HG02970 (cell line): ENCODE results near the gene TTC9.
A peak's percentile ranks its signal among the peaks of the same experiment; 100 is the strongest.

Experiments
- ATAC-seq: cut with Tn5 transposase; IDR thresholded peaks from one replicate; pipeline ENCODE4 v1.9.1; 2021; ENCODE audit warnings: mild to moderate bottlenecking, moderate library complexity, moderate number of reproducible peaks; ENCODE audit not compliant: unreplicated experiment, low FRiP score

TTC9 gene

DNA sequence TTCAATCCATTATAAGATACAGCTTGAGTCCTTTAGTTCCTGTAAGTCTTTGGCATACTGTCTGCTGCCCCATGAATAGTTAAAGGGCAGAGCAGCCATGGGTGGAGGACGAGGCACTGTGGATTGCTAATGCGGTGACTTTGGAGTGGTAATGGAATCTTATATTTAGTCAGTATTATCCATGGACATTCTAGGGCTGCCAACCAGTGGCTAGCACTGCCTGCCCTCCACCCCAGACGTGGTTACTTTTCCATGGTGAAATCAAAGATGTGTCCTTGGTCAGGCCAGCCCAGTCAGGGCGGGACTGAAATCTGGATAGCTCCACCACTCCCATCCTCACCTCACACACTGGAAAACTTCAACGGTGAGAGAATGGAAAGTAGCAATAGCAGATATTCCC is 2.3 kb downstream of the TTC9 start:
- ATAC-seq = no peak

DNA sequence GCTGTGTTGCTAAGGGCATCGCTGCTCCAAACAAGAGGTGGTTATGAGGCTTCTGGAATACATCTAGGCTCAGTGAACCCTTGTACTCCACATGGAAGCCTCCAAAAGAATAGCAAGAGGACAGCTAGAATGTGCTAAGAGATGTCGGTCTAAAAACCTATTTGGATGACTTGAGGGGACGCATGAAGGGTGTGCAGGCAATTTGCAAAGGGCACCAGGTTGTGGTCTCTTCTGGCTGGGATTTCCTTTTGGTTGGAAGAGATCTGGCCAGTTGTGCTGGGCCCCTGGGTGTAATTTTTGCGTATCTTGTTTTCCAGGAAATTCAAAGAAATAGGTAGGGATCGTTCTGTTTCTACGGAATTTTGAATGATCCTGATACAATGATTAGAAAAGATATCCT is 4.2 kb downstream of the TTC9 start:
- ATAC-seq = no peak

DNA sequence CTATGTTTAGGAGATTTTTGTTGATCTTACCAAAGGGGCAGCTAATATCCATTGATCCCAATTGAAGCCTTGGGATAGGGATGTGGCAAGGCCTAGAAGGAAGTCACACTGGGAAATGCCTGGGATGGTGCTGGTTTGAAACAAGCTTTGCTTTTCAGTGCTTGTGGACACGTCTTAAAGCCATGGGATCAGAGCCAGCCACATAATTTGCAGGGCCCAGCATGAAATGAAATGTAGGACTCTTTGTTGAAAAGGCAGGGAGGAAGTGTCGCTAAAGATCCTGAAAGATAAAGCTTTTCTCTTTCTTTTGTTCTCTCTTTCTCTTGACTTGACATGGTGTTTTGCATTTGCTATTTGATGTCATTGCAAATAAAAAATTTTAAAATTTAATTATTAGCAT is 5.0 kb downstream of the TTC9 start:
- ATAC-seq = no peak

DNA sequence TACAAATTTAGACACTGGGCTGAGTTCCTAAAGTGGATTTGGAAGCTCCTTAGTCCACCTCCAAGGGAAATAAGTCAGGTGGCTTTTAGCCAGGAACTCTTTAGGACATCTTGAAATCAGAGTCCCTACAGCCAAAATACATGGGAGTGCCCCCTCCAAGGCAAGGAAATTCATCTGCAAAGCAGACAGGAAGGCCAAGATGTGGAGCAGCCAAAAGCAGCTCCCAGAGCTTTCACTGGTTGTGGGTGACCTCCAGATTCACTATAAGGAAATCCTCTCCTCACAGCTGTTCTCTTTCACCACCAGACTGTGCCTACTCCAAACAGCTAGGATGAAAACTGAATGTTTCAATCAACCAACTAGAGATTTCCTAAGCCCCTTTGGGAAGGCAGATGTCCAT is 6.6 kb downstream of the TTC9 start:
- ATAC-seq = no peak

DNA sequence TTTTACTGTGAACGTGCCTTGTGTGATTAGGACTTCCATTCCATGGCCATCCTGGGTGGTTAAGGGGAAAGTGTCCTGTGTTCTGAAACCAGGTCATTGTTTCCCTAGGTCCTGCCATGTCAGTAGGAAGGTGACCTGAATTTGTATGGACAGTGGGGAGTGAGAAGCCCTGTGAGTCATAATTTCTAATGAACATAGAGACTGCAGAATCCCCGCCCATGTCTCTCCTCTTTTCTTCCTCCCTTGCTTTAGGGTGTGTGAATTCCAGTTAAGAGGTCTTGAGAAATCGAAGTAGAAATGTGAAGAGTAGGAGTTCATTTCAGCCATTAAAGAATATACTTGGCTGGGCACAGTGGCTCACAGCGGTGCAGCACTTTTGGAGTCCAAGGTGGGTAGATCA is 8.1 kb downstream of the TTC9 start:
- no peak for ATAC-seq

DNA sequence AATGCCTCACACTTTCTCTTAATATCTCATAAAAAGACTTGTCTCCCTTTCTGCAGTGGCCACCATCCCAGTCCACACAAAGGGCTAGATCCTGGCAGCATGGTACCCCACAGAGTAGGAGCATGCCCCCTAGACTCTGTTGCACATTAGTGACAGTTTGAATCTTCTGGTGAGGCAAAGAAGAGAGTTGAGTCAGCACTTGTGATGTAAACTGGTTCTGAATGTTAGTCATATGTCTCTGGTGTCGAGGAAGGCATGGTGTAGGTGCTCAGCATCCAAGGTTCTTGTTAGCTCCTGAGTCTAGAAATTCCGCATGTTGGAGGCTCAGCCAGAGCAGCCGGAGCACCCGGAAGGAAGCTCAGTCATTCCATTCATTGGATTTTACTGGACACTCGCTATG is 9.8 kb downstream of the TTC9 start:
- ATAC-seq = no peak

DNA sequence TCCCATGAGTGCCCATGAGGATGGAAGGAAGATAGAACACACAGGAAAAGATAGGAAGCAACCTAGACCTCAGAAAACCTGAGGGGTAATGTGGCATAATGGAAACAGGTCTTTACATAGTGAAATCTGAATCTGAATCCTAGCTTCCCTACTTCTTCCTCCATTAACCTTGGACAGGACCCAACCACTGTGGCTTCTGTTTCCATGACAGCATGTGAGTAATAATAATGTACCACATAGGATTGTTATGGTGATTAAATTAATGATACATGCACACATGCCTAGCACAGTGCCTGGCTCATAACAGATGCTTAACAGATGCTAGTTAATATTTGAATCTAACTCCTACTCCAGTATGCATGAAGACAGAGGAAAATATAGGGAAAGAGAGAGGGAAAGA is 11.2 kb downstream of the TTC9 start:
- no peak for ATAC-seq

DNA sequence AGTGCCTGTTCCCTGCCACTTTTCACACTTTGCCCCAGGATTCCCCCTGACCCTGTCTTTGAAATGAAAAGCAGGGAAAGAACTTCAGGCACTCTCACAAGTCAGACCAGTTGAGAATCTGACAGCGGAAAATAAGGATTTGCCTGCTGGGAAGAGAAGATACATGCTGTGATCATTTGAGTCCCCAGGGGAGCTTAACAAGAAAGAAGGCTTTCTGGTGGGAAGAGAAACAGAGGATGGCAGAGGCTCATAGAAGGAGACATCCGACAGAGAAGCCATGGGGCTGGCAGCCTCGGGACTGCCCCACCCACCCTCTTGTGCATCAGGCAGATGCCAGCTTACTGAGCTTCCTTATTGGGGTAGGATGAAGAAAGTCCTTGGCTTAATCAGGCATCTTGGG is 11.9 kb downstream of the TTC9 start:
- no peak for ATAC-seq

DNA sequence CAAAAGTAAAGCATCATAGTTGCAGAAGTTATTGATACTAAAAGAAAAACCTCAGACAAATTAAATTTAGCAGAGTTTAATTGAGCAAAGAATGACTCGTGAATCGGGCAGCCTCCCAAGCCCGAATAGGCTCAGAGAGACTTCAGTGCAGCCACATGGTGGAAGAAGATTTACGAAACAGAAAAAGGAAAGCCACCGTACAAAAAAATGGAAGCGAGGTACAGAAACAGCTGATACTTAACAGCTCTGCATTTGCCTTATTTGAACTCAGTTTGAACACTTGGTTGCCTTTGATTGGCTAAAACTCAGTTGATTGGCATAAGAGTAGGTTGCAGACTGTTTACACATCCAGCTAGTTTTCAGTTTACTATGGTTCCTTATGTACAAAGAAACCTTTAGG is 12.9 kb downstream of the TTC9 start:
- peak; percentile 8 for ATAC-seq

DNA sequence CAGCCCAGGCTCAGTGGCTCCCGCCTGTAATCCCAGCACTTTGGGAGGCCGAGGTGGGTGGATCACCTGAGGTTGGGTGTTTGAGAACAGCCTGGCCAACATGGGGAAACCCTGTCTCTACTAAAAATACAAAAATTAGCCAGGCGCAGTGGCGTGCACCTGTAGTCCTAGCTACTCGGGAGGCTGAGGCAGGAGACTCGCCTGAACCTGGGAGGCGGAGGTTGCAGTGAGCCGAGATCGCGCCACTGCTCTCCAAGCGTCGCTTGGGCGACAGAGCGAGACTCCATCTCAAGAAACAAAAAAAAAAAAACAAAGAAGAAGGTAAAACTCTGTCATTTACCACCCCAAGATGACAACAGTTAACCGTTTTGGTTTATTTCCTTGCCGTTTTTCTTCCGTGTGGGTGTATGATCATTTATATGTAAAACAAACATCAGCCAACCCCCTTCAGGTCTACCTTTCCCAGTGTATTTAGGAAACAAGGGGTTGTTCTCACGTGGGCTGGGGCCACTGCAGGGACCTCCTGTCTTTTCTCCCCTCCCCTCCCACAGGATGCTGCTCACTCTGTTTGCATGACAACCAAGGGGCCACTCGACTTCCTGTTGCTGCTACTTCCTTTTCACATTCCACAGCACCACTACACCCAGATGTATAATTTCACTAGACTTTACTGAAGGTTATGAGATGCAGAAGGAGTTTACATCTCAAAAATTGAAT is 13.6 kb downstream of the TTC9 start:
- peak; percentile 73 for ATAC-seq

DNA sequence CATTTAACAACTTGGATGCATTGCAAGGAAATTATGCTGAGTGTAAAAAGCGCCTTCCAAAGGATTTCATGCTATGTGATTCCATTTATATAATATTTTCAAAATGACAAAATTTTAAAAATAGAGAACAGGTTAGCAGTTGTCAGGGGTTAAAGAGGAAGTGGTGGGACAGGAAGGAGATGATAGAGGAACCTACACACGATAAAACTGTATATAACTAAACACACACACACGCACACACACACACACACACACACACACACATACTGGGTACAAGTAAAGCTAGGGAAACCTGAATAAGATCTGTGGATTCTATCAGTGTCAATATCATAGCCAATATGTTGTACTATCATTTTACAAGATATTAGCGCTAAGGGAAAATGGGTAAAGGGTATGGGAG is 17.2 kb downstream of the TTC9 start:
- no peak for ATAC-seq

DNA sequence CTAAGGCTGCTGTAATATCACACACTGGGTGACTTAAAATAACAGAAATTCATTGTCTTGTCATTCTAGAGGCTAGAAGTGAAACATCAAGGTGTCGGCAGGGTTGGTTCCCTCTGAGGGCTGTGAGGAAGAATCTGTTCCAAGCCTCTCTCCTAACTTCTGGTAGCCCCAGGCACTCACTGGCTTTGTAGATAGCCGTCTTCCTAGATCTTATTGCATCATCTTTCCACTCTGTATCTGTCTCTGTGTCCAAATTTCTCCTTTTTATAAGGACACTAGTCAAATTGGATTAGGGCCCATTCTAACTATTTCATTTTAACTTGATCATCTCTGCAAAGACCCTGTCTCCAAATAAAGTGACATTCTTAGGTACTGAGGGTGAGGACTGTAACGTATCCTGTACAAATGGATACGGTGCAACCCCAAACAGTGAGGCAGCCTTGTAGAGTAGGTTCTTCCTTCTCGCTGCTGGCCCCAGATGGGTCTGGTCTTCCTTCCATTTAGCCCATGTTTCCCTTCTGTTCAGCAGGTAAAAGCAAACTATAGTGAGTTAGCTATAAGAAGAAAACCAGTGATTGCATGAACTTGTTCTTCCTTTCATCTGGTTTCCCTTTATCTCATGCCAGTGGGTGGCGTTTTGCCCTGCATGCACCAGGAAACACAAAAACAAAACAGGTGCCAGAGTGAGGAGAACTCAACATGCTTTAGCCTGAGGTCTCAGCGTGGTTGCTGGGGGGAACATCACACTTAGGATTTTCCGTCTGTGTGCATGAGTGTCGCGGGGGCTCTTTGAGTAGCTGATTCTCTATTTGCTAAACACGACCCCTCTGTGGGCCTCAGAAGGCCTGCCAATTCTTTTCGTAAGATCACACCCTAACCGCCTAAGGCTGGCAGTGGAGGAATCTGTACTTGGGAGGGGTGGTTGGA is 19.5 kb downstream of the TTC9 start:
- no peak for ATAC-seq

DNA sequence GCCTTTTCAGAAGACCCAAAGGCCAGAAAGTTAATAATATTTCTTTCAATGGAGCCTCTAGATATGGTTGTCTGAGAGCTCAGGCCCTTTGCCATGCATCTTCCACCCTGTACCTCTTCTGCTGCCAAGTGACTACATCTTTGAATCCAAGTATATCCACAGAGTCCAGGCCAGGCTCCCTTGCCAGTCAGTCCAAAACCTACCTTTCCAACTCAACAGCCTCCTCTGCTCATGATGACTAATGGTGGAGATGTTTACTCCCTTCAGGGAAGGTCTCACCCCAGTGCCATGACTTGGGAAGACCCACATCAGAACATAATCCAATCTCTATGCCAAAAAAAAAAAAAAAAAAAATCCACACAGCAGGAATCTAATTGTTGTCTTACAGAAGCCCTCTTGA is 20.4 kb downstream of the TTC9 start:
- no peak for ATAC-seq

DNA sequence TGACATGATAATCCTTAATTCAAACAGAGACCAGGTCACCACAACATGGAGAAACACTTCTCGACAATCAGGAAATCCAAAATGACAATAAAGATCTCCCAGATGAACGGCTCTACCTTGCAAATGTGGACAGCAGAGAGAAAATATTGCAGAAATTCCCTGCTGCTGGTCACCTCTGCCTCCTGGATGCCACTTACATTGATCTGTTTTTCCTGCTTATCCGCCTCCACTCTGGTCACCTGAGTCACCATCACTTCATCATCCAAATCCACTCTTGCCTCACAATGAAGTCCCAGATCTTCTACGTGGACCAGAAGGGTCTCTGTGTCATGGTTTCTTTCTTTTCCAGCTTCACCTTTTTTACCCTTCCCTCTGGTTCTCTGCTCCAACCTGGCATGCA is 21.1 kb downstream of the TTC9 start:
- no peak for ATAC-seq

DNA sequence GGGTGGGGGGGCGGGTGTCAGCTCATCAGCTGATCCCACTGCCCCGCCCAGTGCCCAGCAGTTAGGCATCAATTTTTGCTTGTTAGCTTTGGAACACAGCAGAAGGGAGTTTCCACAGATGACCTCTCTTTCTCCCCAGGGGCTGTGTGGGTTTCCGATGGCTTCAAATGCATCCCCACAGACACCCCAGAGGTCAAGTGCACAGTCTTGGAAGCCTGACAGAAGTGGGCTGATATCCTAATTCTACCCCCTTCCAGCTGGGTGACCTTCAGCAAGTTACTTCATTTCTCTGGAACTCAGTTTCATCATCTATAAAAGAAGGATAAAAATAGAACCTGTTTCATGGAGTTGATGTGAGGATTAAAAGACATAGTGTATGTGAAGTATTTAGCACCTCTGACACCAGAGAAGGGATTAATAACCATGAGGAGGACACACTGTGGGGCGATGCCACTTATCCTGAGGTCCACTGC is 22.0 kb downstream of the TTC9 start:
- peak; percentile 44 for ATAC-seq

DNA sequence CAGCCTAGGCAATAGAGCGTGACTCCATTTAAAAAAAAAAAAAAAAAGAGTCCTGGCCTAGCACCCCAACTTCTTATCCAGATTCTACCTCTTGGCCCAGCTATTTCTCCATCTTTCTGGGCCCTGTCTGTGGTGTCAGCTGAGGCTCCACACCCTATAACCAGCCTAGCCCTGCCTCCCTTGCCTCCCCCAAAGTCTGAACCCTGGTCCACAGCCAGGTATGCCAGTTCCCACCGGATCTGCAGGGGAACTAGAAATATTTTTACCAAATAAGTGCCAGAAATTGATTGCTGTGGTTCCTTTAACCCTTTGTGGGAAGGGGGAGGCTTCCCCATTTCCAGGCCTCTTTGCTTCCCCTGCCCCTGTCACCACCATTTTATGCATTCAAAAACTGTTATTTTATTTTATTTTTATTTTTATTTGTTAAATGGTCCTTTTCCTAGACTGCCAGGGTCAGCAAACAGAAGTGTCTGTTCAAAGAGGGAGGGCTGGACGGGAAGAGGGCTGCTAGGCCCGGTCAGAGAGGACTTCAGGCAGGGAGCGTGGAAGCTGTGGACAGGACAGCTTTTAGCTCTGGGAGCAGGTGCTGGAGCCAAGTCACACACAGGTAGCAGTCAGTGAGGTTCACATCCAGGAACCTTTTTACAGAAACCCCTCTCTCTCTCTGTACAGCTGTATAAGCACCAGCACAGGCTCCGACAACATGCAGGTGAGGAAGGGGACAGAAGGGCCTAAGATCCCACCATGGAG is 23.2 kb downstream of the TTC9 start:
- peak; percentile 7 for ATAC-seq

DNA sequence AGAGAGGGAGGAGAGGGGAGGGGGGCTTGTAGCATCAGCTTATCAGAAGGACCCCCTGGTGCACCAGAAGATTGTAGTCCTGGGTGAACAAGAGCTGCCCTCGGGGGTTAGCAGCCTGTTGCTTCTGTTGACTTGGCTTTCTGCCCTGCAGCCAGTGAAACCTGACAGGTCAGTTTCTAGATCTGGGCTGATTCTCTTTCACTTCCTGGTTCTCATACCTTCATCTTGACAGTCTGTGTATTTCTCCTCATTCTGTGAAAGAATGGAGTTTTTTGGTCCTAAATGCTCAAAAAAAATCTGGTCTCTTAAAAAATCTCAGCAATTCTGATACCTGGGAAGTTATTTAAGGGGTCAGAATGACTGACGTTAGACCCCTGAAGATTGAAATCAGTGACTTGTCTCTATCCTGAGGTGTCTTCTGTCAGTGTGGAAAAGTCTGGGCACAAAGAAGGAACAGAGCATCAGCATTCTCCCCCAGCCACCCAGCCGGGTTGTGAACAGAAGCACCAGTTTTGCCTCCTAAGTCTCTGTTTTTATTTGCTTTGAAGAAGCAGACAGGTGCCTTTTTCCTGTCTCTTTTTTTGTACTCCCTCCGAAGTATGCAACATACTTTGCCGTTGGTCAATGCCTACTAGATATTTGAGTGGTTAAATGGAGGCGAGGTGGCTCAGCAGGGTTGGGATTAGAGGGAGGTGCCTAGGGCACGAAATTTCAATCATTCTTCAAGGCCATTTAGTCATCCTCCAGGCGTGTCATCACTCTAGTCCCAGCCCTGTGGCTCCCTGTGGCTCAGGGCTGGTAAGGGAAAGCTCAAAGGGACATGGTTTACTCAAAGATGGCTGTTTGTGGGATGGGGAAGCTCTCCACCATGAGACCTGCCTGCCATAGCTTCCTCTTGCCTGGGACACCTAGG is 24.0 kb downstream of the TTC9 start:
- ATAC-seq = peak; percentile 44

DNA sequence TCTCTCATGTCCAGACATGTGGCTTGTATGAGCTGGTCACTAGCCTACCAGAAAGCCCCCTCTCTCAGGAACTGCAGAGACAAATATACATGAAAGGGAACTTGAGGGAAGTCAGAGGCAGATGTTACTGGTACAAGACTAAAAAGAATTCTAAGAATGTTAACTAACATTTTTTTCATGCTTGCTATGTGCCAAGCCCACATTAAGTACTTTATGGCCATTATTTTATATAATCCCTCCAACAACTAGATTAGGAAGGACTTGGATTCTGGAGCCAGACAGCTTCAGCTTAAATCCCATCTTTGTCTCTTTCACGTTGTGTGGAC is 24.6 kb downstream of the TTC9 start:
- no peak for ATAC-seq

DNA sequence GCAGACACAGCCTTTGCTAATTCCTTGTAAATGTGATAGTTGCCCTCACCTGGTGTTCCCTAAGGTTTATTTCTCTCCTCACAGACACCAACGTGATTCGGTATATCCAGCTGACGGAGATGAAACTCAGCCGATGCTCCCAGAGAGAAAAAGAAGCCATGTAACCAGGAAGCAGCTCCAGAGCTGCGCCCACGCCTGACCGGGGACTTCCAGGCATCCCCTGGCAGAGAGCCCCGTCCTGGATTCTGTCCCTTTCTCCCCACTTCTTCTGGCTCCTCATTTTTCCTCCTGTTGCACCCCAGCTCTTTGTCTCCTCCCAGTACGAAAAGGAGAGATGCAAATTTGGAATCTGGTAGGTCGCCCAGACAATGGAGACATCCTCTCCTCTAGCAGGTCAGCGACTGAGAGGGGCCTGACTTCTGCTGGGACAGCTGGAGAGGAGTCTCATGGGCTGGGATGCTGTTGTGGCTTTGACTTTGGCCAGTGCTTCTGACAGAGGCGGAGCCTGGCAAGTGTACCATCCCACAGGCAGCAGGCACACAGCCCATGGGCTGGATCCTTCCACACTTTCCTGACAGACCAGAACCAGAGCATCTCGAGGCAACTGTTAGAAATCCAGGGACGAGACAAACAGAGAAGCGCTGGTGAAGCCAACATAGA is 29.4 kb downstream of the TTC9 start:
- no peak for ATAC-seq
